HG03135 (cell line): ENCODE results near the gene OR51B2.
A peak's percentile ranks its signal among the peaks of the same experiment; 100 is the strongest.
"Not testable (repeated sequence)": the region's sequence is repeated elsewhere in the genome, so short reads cannot be mapped to it uniquely, and the experiment has no call there.

Source experiments
- ATAC-seq: cut with Tn5 transposase; IDR thresholded peaks from one replicate; pipeline ENCODE4 v1.9.1; 2021; ENCODE audit warnings: mild to moderate bottlenecking, moderate library complexity; ENCODE audit not compliant: unreplicated experiment

OR51B2 gene

DNA sequence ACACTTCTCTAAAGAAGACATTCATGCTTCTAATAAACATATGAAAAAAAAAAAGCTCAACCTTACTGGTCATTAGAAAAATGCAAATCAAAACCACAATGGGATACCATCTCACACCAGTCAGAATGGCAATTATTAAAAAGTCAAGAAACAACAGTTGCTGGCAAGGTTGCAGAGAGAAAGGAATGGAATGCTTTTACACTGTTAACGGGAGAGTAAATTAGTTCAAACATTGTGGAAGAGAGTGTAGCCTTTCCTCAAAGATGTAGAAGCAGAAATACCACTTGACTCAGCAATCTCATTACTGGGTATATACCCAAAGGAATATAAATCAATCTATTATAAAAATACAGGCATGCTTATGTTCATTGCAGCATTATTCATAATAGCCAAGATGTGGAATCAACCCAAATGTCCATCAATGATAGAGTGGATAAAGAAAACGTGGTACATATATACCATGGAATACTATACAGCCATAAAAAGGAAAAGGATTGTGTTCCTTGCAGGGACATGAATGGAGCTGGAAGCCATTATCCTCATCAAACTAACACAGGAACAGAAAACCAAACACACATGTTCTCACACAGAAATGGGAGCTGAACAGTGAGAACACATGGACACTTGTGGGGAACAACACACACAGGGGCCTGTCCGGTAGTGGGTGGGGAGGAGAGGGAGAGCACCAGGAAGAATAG is 10.6 kb downstream of the OR51B2 start:
- not testable (repeated sequence) for ATAC-seq

DNA sequence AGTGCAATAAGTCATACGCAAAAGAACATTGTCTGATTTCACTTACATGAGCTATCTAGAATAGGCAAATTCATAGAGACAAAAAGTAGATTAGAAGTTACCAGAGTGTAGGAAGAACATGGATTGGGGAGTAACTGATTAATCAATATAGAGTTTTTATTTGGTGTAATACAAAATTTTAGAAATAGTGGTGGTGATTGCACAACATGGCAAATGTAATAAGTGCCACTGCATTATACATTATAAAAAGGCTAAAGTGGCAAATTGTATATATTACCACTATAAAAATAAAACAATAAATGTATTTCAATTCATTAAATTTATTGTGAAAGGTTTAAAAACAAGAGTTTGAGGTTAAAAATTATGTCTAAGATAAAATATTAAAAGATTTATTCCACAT is 13.7 kb downstream of the OR51B2 start:
- no peak for ATAC-seq

DNA sequence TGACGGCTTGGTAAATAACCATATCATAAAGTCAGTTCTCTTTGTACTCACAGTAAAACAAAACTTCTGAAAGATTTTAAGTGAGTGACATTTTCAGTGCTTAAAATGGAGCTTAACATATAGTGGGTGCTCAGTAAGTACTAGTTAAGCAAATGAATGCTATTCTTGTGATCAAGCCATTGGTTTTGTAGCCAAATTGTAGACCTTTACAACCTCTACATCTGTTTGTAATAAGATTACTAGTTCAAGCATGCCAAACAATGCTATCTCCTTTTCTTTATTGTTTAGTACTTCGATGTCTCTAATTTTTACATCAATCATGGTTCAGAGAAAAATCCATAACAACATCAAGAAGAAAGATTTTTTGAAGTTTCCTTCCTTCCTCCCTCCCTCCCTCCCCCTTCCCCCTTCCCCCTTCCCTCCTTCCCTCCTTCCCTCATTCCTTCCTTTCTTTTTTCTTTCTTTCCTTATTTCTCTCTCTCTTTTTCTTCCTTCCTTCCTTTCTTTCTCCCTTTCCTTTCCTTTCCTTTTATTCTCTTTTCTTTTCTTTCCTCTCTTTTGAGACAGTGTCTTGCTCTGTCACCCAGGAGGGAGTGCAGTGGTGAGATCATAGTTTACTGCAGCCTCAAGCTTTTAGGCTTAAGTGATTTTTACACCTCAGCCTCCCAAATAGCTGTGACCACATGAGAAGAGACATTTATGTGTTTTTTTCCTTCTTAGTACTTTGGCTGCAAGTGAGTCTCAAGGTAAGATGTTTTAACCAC is 16.7 kb downstream of the OR51B2 start:
- ATAC-seq, result no peak

DNA sequence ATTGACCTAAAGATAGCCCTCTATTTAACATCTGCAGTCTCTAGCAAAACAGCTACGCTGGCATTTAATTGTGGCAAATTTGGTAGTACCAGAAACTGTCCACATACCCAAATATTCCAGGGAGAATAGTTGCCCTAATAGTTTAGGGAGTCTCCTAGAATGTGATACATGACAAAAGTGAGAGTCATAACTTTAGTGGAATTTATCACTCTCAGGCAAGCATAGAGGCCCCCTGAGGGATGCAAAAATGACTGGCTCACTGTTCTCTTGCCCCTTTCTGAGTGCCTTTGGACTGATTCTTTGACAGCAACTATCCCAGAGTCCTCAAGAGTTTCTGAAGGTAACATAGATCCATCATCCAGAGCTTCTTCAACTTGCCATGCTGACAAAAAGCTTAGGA is 20.1 kb downstream of the OR51B2 start:
- ATAC-seq, result no peak

DNA sequence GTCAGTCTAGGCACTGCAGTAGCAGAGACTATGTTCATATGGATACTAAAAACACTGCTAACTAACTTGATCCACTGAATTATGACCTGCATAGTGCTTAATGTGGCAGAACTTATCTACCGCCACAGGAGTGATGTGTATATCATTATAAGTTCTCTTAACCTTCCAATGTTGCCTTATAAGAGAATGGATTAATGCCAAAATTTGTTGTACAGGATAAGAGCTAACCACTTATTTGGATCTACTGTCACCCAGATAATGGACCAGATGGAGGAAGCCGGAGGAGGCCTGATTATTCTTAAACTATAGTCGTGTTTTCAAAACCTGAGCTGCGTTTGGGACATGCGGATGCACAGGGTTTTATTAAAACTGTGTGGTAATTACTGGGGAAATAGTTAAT is 20.5 kb downstream of the OR51B2 start:
- ATAC-seq, result no peak

DNA sequence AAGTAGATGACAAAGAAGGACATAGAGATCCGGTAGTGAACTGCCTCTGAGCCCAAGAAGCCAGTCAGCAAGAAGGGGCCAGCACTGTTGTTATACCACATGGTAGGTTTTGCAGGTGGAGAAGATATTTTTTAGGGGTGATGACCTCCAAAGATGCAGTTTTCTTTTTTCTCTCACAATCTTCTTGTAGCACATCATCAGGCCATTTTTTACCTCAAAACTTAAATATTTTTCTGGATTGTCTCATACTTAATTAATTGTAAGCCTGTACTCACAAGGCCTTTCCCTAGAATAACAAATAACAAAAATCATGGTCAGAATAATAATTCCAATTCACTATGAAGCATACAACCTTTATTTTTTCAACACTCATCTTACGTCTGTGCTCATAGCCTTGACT is 22.3 kb downstream of the OR51B2 start, which contains the start of gene OR51B4:
Gene OR51B4, minus strand, starts transcription at position 101 of the 400 bp plus-strand sequence. Its CDS starts 0 bp downstream, at position 101.
- no peak for ATAC-seq

DNA sequence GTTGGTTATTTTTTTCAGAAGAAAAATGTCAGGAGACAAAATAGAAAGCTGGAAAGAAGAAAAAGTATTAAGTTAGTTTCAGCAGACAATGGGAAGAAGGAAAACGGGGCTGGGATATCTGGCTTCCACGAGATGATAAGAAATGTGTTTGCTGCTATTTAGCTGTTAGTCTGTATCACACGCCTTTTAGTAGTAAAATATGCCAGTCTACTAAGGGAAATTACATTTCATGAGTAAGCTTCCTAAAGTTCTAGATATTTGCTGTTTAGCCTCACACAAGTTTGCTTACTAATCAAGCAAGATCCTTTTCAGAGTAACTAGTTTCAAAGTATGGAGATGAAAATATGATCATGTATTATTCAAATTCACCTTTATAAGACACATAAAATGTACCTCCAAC is 23.8 kb downstream of the OR51B2 start:
- ATAC-seq, result no peak

DNA sequence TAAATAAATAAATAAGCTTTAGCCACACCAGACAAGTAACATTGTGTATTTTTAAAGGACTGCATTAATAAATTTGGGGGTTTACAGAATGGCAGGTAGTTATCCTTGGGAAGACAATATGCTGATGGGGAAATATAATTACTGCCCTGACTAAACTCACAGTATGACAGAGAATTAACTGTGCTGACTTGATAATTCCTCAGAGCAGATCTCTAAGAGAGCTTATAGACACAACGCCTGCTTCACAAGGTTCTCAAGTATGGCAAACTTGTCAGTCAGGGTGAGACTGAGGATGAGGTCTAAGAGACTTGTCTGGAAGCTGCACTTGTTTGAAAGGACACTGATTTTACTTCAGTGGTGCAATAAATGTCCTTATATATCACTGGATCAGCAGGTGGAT is 25.6 kb downstream of the OR51B2 start:
- no peak for ATAC-seq

DNA sequence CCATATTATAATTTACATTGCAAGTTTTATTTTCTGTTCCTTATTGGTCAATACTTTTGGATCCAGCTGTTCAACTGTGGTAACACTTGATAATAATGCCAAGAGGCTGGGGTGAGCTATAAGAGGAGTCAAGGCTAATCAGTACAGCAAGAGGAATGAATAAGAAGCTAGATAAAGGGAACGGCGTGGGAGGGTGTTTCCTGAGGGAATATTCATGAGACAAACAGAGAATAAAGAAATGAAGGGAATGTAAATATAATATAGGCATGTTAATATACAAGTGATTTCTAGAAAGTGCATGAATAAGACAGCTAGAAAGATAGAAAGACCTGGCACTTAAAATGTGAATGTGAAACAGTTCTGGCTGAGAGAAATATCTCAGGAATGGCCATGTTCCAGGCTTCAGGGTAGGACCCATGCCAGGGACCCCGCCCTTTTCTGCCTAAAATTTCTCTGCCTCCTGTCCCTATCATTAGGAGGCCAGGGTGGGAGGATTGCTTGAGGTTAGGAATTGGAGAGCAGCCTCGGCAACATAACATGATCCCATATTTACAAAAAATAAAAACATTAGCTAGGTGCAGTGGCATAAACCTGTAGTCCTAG is 26.3 kb downstream of the OR51B2 start:
- ATAC-seq, result no peak

DNA sequence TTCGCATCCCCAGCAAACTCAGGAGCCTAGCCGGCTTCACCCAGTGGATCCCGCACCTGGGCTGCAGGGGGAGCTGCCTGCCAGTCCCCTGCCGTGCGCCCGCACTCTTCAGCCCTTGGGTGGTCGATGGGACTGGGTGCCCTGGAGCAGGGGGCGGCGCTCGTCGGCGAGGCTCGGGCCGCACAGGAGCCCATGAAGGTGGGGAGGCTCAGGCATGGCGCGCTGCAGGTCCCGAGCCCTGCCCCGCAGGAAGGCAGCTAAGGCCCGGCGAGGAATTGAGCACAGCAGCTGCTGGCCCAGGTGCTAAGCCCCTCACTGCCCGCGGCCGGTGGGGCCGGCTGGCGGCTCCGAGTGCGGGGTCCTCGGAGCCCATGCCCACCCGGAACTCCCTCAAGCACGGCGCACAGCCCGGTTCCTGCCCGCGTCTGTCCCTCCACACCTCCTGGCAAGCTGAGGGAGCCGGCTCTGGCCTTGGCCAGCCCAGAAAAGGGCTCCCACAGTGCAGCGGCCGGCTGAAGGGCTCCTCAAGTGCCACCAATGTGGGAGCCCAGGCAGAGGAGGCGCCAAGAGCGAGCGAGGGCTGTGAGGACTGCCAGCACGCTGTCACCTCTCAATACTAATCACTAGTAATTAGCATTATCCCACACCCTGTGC is 29.6 kb downstream of the OR51B2 start:
- ATAC-seq, result not testable (repeated sequence)

DNA sequence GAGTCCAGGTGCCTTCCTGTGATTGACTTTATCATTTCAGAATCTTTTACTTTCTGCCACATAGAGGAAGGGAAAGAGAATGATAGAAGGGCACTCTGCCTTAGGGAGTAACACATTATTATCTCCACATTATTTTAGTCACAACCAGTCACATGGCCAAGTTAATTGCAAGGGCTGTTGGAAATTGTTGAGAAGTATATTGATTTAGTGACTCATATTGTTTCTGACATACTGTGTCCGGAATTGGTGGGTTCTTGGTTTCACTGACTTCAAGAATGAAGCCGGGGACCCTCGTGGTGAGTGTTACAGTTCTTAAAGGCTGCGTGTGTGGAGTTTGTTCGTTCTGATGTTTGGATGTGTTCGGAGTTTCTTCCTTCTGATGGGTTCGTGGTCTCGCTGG is 31.1 kb downstream of the OR51B2 start:
- ATAC-seq, result no peak

DNA sequence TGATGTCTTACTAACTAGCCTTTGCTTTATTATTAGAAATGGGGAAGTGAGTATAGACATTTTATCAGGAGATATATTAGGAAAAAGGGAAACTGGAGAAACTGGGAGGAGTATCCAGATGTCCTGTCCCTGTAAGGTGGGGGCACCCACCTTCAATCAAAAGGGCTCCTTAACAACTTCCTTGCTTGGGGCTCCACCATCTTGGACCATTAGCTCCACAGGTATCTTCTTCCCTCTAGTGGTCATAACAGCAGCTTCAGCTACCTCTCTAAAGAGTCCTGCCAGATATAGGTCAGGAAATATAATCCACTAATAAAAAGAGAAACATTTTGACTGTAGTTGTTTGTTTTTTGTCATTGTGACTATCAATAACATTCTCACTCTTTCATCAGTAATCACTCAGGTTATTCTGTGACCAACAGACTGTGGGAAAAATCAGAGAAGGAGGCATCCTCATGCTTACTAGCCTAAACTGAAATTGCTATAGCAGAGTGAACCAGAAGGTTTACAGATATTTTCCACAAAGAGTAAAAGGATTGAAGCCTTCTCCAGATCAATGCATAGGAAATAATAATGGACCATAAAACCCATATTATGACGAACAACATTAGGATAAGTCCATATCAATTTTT is 32.8 kb downstream of the OR51B2 start:
- peak; percentile 87 for ATAC-seq

DNA sequence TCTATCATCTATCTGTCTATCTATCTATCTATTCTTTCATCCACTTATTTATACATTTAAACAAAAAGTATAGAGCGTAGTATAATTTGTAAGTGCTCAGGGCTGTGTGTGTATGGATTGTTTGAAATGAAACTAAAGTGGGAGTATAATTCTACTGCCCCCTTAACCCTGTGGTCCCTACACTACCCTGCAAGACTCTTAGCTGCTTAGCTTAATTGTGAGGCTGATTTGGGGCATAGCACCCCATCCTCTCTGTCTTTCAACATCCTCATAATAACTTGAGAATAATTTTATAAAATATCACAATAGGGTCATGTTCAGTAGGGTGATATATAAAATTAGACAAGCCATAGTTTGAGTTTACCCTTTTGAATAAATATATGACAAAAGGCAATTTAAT is 34.0 kb downstream of the OR51B2 start:
- no peak for ATAC-seq

DNA sequence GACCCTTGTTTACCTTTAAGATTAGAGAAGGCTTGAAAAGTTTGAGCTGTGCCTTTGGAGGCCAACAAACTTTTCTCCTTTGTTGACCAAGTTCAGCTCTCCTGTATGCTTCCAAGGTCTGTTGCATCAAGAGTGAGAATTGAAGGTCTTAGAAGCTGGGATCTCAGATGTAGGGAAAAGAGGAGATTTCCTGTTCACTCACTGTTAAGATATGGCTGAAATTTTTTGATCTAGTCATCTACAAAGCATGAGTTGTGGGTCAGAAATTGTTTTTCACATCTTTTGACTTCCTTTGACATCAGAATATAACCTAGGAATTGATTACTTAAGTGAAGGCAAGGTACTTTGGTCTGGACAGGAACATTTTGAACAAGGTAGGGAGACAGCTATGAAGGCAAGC is 34.4 kb downstream of the OR51B2 start:
- ATAC-seq, result no peak

DNA sequence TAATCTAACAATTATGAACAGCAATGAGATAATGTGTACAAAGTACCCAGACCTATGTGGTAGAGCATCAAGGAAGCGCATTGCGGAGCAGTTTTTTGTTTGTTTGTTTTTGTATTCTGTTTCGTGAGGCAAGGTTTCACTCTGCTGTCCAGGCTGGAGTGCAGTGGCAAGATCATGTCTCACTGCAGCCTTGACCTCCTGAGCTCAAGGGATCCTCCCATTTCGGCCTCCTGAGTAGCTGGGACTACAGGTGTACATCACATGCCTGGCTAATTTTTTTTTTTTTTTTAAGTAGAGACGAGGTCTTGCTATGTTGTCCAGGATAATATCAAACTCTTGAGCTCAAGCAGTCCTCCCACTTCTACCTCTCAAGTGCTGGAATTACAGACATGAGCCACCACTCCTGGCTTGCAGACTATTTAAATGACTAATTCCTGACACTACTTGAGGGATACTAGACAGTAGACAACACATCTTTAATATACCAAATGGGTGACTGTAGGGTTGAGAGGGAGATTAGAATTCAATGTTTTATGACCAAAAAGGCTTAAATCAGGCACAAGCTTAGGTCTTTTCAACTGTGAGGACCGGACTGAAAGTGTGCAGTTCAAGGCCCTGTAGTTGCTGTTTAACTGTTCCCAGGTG is 35.1 kb downstream of the OR51B2 start:
- no peak for ATAC-seq

DNA sequence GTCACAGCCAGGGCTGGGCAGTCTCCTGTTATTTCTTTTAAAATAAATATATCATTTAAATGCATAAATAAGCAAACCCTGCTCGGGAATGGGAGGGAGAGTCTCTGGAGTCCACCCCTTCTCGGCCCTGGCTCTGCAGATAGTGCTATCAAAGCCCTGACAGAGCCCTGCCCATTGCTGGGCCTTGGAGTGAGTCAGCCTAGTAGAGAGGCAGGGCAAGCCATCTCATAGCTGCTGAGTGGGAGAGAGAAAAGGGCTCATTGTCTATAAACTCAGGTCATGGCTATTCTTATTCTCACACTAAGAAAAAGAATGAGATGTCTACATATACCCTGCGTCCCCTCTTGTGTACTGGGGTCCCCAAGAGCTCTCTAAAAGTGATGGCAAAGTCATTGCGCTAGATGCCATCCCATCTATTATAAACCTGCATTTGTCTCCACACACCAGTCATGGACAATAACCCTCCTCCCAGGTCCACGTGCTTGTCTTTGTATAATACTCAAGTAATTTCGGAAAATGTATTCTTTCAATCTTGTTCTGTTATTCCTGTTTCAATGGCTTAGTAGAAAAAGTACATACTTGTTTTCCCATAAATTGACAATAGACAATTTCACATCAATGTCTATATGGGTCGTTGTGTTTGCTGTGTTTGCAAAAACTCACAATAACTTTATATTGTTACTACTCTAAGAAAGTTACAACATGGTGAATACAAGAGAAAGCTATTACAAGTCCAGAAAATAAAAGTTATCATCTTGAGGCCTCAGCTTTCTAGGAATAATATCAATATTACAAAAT is 35.8 kb downstream of the OR51B2 start:
- ATAC-seq, result no peak

DNA sequence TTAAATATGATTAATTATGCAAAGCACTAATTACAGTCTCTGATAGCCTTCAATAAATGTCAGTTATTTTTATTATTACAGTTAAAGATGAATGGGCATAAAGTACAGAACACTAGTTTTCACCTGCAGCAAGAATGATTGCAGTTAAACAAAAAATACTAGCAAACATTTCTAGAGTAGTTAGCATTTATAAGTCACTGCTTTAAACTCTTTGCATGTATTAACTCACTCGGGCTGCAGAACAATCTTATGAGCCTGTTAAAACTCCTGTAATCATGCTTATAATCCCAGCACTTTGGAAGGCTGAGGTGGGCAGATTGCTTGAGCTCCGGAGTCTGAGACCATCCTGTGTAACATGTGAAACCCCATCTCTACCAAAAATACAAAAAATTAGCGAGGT is 37.2 kb downstream of the OR51B2 start:
- ATAC-seq, result no peak

DNA sequence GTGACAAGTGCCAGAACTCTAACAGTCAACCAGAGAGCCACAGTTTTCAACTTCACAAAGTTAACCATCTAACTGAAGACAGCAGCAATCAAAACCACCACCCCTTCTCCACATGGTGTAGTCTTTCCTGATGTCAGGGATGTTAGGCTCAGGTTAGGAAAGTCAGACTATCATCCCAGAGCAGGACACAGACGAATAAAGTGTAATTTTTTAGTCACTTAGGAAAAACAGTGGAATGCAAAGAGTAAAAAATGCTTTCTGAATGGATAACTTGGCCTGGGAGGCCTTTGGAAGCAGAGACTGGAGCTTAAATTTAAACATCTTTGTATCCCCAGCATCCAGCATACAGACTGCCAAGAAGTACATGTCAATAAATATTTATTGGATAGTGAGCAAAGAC is 37.7 kb downstream of the OR51B2 start:
- no peak for ATAC-seq

DNA sequence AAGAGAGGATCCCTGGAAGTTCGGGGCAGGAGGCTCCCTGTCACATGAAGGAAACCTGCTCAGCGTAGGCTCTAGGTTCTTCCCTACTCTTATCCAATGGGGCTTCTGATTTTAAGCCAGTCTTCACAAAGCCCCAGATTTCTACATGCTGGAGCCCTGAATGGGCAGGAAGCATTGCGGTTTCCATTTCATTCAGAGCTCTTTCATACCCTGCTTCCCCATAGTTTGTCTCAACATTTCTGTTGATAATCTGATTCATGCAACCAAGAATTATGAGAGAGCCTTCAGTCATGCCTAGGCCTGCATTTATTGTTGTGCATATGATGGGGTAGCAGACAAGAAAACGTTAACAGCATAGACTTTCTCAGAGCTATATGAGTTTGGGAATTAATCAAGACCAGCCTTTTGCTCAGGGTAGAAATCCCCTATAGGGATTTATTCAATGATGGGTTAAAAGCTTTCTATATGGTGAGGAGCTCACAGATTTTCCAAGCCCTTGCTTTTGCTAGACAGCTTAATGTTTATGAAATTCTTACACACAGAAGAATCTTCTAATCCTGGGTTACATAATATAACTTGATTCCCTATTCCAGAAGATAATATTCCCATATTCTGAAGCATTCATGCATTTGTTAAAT is 38.3 kb downstream of the OR51B2 start:
- ATAC-seq, result no peak
